Tibial artery (tissue), 4 donors: ENCODE measurements around the gene IFNLR1.

Experiments
- DNase-seq, 2 donors: peaks; one replicate each; pipeline ENCODE4 v3.0.0-alpha.2; 2019
- H3K27ac ChIP-seq, 2 donors: fragments of 200-600 bp; sonication (generic) in 1 of 2; 1 replicate in 1 of 2; 2 replicates in 1 of 2; pipeline ENCODE4 v1.5.1; 2018 to 2019; ENCODE audit warnings: mild to moderate bottlenecking in 1 of 2
- H3K27me3 ChIP-seq, 2 donors: fragments of 200-600 bp; sonication (generic) in 1 of 2; one replicate each; pipeline versions ENCODE4 v1.5.1 to v1.6.0; 2016 to 2019
- H3K36me3 ChIP-seq, 3 donors: fragments of 200-600 bp; sonication (generic) in 2 of 3; one replicate each; pipeline ENCODE4 v1.5.1; 2016 to 2019; ENCODE audit warnings: mild to moderate bottlenecking in 2 of 3
- H3K4me1 ChIP-seq, 4 donors: fragments of 200-600 bp; sonication (generic) in 2 of 4; 1 replicate in 3 of 4; 2 replicates in 1 of 4; pipeline ENCODE4 v1.5.1; 2016 to 2019
- H3K4me3 ChIP-seq, 2 donors: fragments of 200-600 bp; sonication (generic) in 1 of 2; 1 replicate in 1 of 2; 2 replicates in 1 of 2; pipeline ENCODE4 v1.5.1; 2018 to 2019; ENCODE audit warnings: mild to moderate bottlenecking in 2 of 2
- H3K9me3 ChIP-seq, 3 donors: fragments of 200-600 bp; sonication (generic) in 1 of 3; one replicate each; pipeline ENCODE4 v1.5.1; 2016 to 2019
- CTCF ChIP-seq, 2 experiments: fragments of 200-600 bp in 1 of 2; fragments of 450-650 bp in 1 of 2; IDR thresholded peaks; one replicate each; pipeline ENCODE4 v1.5.1; 2017 to 2019; ENCODE audit warnings: antibody characterized with exemption in 2 of 2, mild to moderate bottlenecking in 1 of 2, moderate library complexity in 1 of 2
- intact Hi-C: fragments of 100-400 bp; cut with DNase I; formaldehyde crosslinking; loops from one replicate; pipeline ENCODE4 v1.15.0; 2023; ENCODE audit warnings: low total_unique reads

The IFNLR1 gene

GRCh38 chr1:24138476-24139221, 48.4 kb downstream of the IFNLR1 start:
- Histone ChIP-seq H3K27me3 (peaks cover 0 to 7% of the 10 kb centered on the region in 2 donors), H3K4me1 (peaks cover 0 to 12% (median 0%) of the 10 kb centered on the region in 4 donors), H3K36me3 (no peaks in the 10 kb centered on the region), H3K27ac (no peak overlapping the region), H3K4me3 (no peak overlapping the region), H3K9me3 (no peaks in the 10 kb centered on the region)
- DNase-seq = no peak
- intact Hi-C loops = no loop called here
- no peak for TF ChIP-seq CTCF (IDR thresholded peaks at IDR 0.05)

- Histone ChIP-seq H3K27me3 (peaks cover 0 to 9% of the 10 kb centered on the region in 2 donors), H3K4me1 (no peaks in the 10 kb centered on the region), H3K27ac (no peak overlapping the region), H3K36me3 (no peaks in the 10 kb centered on the region), H3K4me3 (no peak overlapping the region), H3K9me3 (no peaks in the 10 kb centered on the region)
- no peak for TF ChIP-seq CTCF (IDR thresholded peaks at IDR 0.05)
- intact Hi-C loops = no loop called here
- no peak for DNase-seq
Measured at GRCh38 chr1:24136956-24137539, 50.0 kb downstream of the IFNLR1 start.

- Histone ChIP-seq H3K36me3 (peaks cover 0 to 5% (median 0%) of the 10 kb centered on the region in 3 donors), H3K4me3 (no peak overlapping the region), H3K27ac (no peak overlapping the region), H3K9me3 (peaks cover 0 to 9% (median 9%) of the 10 kb centered on the region in 3 donors), H3K27me3 (peaks cover 0 to 5% of the 10 kb centered on the region in 2 donors), H3K4me1 (no peaks in the 10 kb centered on the region)
- TF ChIP-seq CTCF (IDR thresholded peaks at IDR 0.05) = no peak
- no peak for DNase-seq
- intact Hi-C loops = no loop called here
Measured at GRCh38 chr1:24134376-24134775, 52.7 kb downstream of the IFNLR1 start.

GRCh38 chr1:24133819-24134218, 53.3 kb downstream of the IFNLR1 start:
- H3K36me3 ChIP-seq = peaks cover 0 to 5% (median 0%) of the 10 kb centered on the region in 3 donors
- no peak overlapping the region for H3K27ac ChIP-seq
- intact Hi-C loops = no loop called here
- H3K4me1 ChIP-seq = no peaks in the 10 kb centered on the region
- peaks cover 0 to 9% (median 9%) of the 10 kb centered on the region in 3 donors for H3K9me3 ChIP-seq
- no peak for DNase-seq
- no peak for TF ChIP-seq CTCF (IDR thresholded peaks at IDR 0.05)
- peaks cover 0 to 5% of the 10 kb centered on the region in 2 donors for H3K27me3 ChIP-seq
- no peak overlapping the region for H3K4me3 ChIP-seq

- no peak for DNase-seq
- peaks cover 0 to 2% of the 10 kb centered on the region in 2 donors for H3K27me3 ChIP-seq
- peaks cover 0 to 9% (median 9%) of the 10 kb centered on the region in 3 donors for H3K9me3 ChIP-seq
- peaks cover 0 to 8% (median 3%) of the 10 kb centered on the region in 4 donors for H3K4me1 ChIP-seq
- H3K27ac ChIP-seq = no peak overlapping the region
- H3K4me3 ChIP-seq = no peak overlapping the region
- H3K36me3 ChIP-seq = peaks cover 0 to 5% (median 0%) of the 10 kb centered on the region in 3 donors
- intact Hi-C loops = no loop called here
- no peak for TF ChIP-seq CTCF (IDR thresholded peaks at IDR 0.05)
Measured at GRCh38 chr1:24130385-24130784, 56.7 kb downstream of the IFNLR1 start.
